Glutamatergic neuron (in vitro differentiated cells): ENCODE results near the gene DENND1C. TPM values are rescaled to one million over a fixed set of nuclear protein-coding genes. Genes with fewer than 3 reads are reported as not detected.

Experiments used
- DNase-seq: peaks from one replicate; pipeline ENCODE4 v3.0.0; 2022
- H3K27ac Mint-ChIP-seq: one replicate; pipeline ENCODE4 v1.8.0; 2020; ENCODE audit warnings: mild to moderate bottlenecking, mixed read lengths, inconsistent platforms; ENCODE audit not compliant: unreplicated experiment
- H3K27me3 Mint-ChIP-seq: one replicate; pipeline ENCODE4 v1.8.0; 2020; ENCODE audit warnings: mild to moderate bottlenecking, moderate library complexity, mixed read lengths, inconsistent platforms; ENCODE audit not compliant: unreplicated experiment
- H3K36me3 Mint-ChIP-seq: one replicate; pipeline ENCODE4 v1.8.0; 2020; ENCODE audit warnings: mild to moderate bottlenecking, mixed read lengths, inconsistent platforms; ENCODE audit not compliant: unreplicated experiment
- H3K4me1 Mint-ChIP-seq: one replicate; pipeline ENCODE4 v1.8.0; 2020; ENCODE audit warnings: mild to moderate bottlenecking, low read depth, mixed read lengths, inconsistent platforms; ENCODE audit not compliant: unreplicated experiment
- H3K4me3 Mint-ChIP-seq: one replicate; pipeline ENCODE4 v1.8.0; 2020; ENCODE audit warnings: mild to moderate bottlenecking, mixed read lengths, inconsistent platforms; ENCODE audit not compliant: unreplicated experiment
- H3K9me3 Mint-ChIP-seq: one replicate; pipeline ENCODE4 v1.8.0; 2020; ENCODE audit warnings: mild to moderate bottlenecking, moderate library complexity, mixed read lengths, inconsistent platforms; ENCODE audit not compliant: unreplicated experiment
- total RNA-seq: library from RNA; stranded (reverse); fragmentation: NEBNext Ultra II Directional; extraction: Animal tissue kit (Norgen Biotek cat#: 25700); gene quantifications from one replicate; pipeline ENCODE4 v1.2.1, GENCODE V29; 2021; ENCODE audit not compliant: unreplicated experiment
- TF ChIP-seq, protein P1 (sequence below): fragments of 200-600 bp; sonication (generic); IDR thresholded peaks from one replicate; pipeline ENCODE4 v1.5.0; 2021; ENCODE audit not compliant: partially characterized antibody, unreplicated experiment

The DENND1C gene
- total RNA-seq, 1 donor from 2014 or later: not detected

DNA sequence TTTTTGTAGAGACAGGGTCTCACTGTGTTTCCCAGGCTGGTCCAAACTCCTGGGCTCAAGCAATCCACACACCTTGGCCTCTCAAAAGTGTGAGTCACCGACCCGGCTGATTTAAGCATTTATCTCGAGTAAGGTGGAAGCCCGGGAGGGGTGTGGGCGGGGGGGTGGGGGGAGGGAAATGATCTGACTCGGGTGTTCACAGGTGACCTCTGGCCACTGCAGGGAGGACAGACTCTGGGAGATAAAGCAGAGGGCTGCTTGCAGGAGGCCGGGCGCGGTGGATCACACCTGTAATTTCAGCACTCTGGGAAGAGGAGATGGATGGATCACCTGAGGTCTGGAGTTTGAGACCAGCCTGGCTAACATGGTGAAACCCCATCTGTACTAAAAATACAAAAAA lies 7.9 kb downstream of the DENND1C start:
- DNase-seq: no peak
- H3K4me1 Mint-ChIP-seq: no peaks in the 10 kb centered on the region

DNA sequence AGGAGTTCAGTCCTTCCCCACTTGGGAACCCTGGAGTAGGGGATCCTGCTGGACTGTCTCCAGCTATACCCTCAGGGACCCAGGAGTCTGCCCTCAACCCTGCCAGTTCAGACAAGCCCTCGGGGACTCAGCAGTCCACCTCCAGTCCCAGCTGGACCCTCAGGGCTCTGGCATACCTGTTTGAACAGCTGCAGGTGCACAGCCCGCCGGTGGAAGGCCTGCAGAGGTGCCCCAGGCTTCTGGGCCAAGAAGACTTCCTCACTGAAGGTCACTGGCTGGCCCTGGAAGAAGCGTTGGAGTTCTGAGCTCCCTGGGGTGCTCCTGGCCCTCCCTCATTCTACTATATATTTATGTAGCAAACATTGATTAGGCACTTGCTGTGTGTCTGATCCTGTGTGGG lies 8.9 kb downstream of the DENND1C start:
- H3K9me3 Mint-ChIP-seq: peaks cover 2% of the 10 kb centered on the region
- peaks cover 4% of the 10 kb centered on the region for H3K36me3 Mint-ChIP-seq
- H3K4me3 Mint-ChIP-seq: no peak overlapping the region
- H3K4me1 Mint-ChIP-seq: no peaks in the 10 kb centered on the region
- no peak for DNase-seq
- H3K27ac Mint-ChIP-seq: no peak overlapping the region
- H3K27me3 Mint-ChIP-seq: peaks cover 1% of the 10 kb centered on the region
- TF ChIP-seq, protein P1, sequence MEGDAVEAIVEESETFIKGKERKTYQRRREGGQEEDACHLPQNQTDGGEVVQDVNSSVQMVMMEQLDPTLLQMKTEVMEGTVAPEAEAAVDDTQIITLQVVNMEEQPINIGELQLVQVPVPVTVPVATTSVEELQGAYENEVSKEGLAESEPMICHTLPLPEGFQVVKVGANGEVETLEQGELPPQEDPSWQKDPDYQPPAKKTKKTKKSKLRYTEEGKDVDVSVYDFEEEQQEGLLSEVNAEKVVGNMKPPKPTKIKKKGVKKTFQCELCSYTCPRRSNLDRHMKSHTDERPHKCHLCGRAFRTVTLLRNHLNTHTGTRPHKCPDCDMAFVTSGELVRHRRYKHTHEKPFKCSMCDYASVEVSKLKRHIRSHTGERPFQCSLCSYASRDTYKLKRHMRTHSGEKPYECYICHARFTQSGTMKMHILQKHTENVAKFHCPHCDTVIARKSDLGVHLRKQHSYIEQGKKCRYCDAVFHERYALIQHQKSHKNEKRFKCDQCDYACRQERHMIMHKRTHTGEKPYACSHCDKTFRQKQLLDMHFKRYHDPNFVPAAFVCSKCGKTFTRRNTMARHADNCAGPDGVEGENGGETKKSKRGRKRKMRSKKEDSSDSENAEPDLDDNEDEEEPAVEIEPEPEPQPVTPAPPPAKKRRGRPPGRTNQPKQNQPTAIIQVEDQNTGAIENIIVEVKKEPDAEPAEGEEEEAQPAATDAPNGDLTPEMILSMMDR: no peak

More for the DNA sequence above, 7.9 kb downstream of the DENND1C start:
- H3K36me3 Mint-ChIP-seq: peaks cover 4% of the 10 kb centered on the region
- no peak overlapping the region for H3K27ac Mint-ChIP-seq
- TF ChIP-seq, protein P1: no peak
- H3K4me3 Mint-ChIP-seq: no peak overlapping the region
- peaks cover 1% of the 10 kb centered on the region for H3K27me3 Mint-ChIP-seq
- H3K9me3 Mint-ChIP-seq: peaks cover 2% of the 10 kb centered on the region

DNA sequence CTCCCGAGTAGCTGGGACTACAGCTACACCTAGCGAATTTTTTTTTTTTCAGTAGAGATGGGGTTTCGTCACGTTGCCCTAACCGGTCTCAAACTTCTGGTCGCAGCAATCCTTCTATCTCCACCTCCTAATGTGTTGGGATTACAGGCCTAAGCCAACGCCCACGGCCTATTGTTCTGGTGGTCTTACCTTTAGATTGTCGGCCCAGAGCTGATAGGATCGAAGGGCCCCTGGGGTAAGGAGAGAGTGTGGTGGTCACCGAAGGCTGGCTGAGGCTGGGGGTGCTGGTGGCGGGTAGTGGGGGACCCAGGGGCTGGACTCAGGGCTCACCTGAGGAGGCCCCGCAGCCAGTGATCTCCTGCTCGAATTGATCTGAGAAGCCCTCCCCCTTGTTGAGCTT lies 10.5 kb downstream of the DENND1C start:
- no peaks in the 10 kb centered on the region for H3K4me1 Mint-ChIP-seq
- H3K27ac Mint-ChIP-seq: no peak overlapping the region
- peaks cover 4% of the 10 kb centered on the region for H3K36me3 Mint-ChIP-seq
- no peak for DNase-seq
- H3K4me3 Mint-ChIP-seq: no peak overlapping the region
- peaks cover 2% of the 10 kb centered on the region for H3K9me3 Mint-ChIP-seq
- peaks cover 2% of the 10 kb centered on the region for H3K27me3 Mint-ChIP-seq
- TF ChIP-seq, protein P1: no peak

DNA sequence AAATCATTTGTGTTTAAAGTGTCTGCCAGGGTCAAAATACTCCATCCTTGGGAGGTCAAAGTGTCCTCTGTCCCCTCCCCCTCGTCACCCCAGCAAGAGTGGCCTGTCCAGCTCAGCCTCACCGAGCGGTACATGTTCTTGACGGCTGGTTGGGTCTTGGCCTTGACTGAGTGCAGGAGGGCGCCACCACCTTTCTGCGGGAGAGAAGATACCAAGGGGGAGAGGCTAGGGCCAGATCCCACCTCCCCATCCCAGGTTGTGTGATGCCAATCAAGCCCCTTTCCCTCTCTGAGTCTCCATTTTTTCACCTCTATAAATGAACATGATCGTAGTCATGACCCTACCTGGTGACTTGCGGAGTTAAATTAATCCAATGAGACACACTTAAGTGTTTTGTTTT lies 11.4 kb downstream of the DENND1C start:
- TF ChIP-seq, protein P1: no peak

DNA sequence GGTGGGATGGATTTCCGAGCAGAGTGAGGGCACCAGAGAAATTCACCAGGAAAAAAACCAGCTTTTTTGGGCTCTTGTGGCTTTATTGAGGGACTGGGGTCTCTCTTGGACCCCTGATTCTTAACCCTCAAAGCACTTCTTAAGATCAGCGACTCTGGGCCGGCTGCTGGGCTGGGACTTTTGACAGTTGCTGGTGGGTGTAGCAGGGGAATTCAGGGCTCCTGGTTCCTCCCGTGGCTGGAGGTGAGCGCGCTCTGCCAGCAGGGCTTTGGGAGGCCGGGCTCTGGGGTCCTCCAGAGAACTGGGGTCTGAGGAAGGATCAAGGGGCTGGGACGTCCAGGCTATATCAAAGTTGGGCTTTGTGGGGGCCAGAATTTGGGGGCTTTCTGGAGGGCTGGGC lies 14.2 kb downstream of the DENND1C start:
- TF ChIP-seq, protein P1: no peak
- Mint-ChIP-seq H3K36me3 (no peaks in the 10 kb centered on the region), H3K9me3 (peaks cover 5% of the 10 kb centered on the region), H3K27me3 (peaks cover 12% of the 10 kb centered on the region), H3K4me1 (no peaks in the 10 kb centered on the region), H3K27ac (no peak overlapping the region), H3K4me3 (no peak overlapping the region)
- no peak for DNase-seq

More for the DNA sequence above, 11.4 kb downstream of the DENND1C start:
- Mint-ChIP-seq H3K4me1 (no peaks in the 10 kb centered on the region), H3K4me3 (no peak overlapping the region), H3K27ac (no peak overlapping the region), H3K9me3 (peaks cover 3% of the 10 kb centered on the region), H3K27me3 (peaks cover 7% of the 10 kb centered on the region), H3K36me3 (peaks cover 4% of the 10 kb centered on the region)
- DNase-seq: no peak
